Stimulated activated CD4-positive, alpha-beta T cell treated with anti-CD3 and anti-CD28 coated beads, Interleukin-2, amount 100 ng/mL, for 24 hours (primary cell): ENCODE data around the gene GMDS.

Experiments used
- DNase-seq, 2 donors: peaks; one replicate each; pipeline ENCODE4 v3.0.0-alpha.2; 2020

Gene GMDS

DNA sequence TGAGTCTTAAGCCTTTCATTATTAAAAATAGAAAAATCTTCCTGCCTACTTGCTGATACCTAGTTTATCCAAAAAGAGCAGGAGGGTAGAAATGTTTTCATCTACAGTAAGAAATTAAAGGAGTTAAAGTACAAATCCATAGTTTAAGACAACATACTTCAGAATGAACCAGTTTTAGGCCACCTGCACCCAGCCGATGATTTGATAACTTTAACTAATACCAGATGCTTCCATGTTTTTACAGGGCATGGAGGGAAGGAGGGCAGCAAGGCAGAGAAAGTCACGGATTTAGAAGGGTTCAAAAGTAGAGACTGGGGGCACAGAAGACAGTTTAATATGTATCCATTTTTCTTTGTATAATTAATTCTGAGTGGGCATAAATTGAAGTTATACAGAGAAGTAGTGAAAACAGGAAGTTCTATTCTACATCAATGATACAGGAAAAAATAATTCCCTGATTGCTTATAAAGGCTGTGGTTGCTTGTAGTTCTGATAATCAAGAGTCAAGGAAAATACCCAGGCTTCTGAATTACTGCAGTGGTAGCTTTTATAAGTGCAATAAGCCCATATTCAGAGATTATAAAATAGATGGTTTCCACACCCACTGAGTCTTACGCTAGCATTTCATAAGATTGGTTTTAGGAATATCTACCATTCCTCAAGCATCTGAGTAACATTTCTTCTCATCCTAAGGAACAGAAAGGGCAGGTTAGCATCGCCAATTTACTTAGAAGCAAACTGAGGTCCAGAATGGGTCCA is 72.0 kb downstream of the GMDS start:
- DNase-seq: no peak

DNA sequence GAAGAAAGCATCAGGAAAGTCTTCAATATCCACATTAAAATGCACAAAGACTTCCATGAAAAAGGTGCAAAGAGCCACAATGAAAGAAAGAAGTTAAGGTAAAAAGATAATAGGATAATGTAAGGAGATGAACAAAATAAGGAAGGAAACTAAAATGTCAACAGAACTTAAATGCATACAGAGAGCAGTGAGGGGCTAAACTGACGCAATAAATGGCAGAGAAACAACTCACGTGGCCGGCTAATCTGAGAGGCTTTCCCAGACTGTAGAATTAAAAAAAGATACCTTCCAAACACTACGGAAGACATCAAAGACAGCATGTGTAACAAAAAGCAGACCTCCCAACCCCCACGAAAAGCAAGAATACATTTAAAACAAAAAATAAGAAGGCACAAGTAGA is 73.7 kb downstream of the GMDS start:
- no peak for DNase-seq

DNA sequence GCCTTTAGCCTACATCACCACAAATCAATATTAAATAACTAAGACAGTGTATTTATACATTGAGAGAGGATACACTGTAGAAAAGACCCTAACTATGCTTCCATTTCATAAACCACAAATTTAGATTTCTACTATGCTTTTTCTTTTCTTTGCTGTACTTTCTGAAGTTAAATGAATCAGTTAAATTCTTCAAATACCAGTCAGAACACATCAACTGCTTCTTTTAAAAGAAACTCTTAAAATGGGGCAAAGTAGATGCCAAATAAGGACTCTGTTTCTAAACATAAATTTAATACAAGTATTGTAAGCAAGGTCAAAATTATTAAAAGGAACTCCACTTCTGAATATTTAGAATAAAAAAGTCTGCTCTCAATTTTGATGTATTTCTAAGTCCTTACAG is 76.9 kb downstream of the GMDS start:
- DNase-seq: no peak

DNA sequence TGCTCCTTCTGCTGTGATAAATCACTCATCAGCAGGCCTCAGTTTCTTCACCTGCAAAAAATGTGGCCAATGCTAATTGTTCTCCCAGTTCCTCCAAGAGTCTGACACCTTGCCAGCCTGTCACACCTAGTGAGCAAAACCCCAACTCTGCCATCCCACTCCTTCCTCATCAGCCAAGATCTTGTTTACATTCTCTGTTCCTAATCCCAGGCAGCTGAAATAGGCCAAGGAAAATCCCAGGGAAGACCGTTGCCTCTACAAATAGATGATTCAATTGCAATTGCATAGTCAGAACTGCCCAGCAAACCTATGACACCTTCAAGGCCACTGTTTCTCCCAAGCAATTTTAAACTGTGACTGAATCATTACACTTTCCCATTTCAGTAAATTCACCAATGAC is 78.7 kb downstream of the GMDS start:
- DNase-seq: no peak

DNA sequence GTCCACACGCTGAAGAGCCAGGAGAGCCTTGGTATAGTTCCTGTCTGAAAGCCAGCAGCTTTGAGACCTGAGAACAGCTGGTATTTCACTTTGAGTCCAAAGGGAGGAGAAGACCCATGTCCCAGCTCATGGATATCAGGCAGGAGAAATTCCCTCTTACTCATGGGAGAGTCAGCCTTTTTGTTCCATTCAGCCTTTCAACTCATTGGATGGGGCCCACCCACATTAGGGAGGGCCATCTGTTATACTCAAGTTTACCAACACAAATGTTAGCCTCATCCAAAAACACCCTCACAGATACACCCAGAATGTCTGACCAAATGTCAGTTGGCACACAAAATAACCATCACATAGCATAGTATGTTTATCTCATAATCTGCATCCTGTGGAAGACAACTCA is 80.1 kb downstream of the GMDS start:
- DNase-seq: no peak

DNA sequence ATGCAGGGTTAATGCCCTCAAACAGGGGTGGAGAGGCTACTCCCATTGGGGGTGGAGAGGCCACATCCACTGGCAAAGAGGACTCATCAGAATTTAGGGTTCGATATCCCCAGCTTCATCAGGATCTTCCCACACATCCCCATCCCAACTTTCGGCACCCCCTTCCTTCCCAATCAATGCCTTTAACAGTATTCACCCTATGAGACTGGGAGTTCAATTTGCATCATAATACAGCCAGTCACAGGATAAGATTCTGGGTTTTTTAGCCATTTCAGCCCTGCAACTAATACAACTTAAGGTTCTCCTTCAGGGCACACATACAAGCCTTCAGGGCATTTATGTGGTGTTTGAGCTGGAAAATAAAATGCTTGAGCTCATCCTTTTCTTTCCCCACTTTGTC is 80.9 kb downstream of the GMDS start:
- no peak for DNase-seq

DNA sequence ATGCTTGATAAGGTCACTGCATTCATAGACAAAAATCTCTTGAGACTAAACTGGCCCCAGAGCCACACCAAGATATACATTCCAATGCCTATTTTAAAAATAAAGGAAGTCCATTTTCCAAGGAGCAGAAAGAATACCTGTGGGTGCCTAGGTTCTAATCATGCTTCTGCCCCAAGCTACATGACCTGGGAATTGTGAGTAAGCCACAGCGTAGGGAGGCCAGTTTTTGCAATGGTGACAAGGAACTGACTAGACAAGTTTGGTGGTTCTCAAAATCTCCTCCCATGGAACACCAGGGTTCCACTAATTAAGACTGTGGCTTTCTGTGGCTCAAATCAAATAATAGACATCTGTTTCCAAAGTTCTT is 83.3 kb downstream of the GMDS start:
- DNase-seq: no peak

DNA sequence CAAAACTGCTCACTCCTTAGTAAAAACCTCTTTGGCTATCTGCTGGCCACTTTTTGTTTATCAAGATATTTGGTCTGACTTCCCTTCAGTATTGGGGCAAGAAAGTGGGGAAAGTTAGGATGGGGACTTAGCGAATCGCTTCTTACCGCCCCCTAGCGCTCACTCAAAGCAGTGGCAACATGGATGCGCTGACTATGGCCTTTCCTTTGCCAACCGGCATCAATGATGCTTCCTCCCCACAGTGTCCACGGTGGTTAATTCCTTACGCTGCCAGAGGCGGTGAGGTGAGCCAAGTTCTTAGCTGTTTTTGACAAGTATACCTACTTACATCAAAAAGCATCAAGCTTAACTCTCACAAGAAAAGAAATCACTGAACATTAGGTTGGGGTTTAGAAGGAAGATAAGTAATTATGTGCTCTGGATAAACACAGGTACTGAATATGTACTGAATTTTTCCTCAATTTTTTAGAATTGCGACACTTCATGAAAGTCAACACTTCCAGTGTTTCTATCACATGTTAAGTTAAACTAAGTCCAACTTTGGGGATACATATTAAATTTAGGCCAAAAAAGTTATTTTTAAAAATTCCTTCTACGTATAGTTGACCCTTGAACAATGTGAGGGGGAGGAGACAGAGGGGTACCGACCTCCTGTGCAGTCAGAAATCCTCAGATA is 86.7 kb downstream of the GMDS start:
- DNase-seq: no peak

DNA sequence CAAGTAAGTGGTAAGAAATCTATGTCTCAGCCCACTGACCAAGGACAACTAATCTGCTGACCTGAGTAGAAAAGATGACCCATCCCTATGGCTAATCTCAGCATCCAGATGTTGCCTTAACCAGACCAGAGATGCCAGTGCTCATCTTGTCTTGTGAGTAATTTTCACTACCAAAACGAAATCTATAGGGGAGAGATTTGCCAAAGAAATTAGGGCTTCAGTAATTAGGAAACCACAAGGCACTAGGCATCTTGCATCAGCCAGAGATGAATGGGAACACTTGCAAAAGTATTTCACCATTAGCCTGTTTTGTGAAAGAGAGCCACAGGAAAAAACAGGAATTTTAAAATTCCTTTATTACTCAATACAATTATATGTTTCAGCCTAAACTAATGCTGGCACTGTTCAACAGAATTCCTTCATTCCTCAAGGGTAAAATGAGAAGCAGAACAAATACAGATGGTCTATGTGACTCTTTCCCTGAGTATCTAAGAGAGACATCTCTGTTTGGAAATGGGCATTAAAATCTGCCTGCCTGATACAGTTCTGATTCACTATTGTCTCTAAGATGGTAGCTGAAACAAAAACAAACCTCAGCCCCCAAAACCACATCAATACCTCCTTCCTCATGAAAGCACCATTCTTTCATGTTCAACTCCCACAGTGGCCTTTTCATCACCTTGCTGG is 87.8 kb downstream of the GMDS start:
- peak in 1 of 2 donors; percentile 23 for DNase-seq

DNA sequence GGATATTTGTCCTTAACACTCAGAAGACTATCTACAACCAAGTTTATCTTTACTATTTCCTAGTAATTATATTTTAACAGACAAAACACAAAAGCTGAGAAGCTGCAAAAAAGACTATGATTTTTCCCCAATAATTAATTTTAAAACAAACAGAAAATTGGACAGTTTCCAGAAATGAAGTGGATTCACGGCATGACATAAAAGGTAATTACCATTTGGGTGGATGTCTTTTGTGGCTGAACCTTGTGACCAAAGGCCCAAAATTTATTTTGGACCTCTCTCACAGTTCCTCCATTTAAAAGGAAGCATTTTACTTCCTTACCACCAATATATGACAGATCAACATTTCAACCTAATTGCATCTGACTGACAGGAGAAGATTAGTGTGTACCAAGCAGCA is 90.2 kb downstream of the GMDS start:
- DNase-seq: no peak

DNA sequence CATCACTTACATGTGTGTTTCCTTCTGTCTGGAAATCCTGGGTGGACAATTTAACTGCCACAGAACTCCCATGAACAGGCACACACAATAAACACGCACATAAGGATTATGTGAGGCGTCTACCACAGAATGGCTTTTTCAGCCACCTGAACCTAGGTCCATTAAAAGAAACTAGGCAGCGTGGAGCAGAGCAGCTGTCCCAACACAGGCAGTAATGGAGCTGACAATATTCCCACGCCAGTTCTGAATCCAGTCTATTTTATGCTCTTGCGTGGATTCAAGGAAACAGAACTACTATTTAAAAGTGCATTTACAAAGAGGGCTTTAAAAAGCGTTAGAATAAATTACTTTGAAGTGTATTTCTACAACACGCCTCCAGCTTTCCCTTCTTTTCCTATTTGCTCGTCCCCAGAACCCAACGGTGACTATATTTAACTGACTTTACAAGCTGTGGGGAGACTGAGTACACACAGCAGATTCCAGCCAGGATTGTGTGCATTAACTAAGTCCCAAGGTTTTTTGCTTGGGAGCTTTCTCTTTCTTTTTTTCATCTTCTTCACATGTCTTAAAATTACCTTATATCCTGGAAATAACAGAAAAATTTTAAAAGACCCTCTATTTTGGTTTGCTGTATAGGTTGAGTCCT is 95.9 kb downstream of the GMDS start:
- DNase-seq: no peak

DNA sequence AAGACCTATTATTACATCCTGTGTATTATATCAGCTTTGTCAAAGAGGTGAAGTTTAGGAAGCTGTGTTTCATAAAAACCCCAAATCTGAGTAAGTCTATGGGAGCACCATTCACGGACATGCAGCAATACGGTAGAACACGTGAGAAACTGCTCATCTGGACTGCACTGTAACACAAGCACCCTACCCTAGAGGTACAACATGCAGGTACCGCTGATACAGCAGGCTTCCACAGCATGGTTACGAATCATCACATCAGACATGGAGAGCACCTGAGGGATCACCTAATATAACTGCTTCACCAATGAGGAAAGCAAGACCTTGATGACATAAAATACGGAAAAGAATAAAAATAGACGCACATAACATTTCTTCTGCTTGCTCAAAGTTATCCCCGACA is 96.7 kb downstream of the GMDS start:
- no peak for DNase-seq

DNA sequence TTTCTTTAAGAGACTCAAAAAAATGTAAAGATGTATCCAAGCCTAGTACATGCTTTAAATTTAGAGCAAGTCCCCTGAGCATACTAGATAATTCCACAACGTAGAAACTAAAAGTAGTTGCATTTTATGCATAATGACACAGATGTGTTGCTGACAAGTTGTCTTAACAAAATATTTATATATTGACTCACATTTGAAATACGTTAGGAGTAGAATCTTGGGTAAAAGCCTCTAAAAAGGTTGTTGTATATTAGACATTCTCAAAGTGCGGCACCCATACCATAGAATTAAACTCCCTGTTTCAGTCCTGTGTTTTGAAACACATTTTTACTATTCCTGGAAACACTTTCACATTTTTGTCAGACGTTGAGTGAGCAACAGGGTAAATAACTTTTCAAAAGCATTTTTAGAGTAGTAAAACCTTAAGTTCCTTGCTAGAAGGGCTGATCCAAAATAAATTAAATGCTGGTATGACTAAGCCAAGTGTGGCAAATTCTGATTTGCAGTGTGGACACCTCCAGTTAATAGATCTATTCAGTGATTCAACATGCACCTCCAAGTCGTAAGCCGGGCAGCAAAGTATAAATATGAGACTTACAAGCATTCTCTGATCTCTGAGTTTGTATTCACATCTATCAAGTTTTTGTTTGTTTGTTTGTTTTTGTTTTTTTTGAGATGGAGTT is 97.5 kb downstream of the GMDS start:
- DNase-seq: no peak

DNA sequence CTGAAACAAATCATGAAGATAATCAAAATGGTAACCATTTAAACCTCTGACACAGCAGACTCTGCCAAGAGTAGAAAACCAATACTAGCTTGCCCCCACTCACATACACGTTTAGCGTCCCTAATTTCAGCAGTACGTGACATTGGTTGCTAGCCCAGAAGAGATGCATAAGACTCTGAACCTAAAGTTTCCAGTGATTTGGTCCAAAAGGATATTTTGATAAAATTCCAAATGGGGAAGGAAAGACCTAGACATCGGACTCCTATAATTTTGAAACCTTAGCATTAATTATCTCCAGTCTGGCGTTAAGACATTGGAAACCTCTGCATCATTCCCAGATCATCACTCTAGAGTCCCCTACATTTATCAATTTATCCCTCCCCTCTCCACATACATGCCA is 98.1 kb downstream of the GMDS start:
- DNase-seq: no peak

DNA sequence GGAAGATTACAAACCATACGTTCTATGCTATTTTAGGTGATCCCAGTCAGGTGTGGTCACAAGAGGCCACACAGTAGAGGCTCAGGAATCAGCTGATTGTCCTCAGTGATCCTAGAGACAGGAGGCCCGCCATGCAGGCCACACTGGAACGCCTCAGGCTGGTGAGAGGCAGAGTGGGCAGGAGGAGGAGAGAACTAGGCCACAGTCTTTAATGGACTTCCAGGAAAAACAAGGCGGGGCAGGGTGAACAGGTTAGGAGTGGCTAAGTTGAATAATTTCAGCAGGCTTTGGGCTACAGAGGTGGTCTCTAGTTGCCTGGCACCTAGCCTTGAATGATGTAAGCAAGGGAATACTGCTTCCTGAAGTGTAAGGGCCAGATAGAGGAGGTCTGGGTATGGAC is 101.2 kb downstream of the GMDS start:
- no peak for DNase-seq

DNA sequence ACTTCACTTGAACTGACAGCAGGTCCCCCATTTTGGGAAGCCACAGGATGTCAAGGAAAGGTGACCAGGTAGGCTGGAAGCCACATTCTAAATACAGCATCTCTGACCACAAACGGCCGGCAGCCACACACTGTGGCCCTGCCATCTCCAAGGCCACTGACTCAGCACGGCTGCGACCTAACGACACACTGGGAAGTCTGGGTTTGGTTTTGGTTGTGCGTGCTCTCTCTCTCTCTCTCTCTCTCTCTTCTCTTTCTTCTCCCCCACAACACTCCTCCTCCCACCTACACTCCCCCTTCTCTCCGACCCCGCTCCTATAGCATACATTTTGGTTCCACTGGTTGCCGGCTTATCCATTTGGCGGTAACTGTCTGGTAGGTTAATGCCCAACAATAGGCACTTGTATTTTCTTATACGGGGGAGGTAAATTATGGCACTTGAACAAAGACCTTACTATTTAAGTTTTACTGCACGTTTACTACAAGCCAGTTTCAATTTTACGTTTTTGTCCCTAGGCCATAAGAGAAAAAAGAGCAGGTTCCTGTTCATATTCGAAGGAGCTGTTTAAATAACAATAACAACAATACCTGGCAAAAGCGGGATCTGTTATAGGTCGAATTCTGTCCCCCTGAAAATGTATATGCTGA is 103.6 kb downstream of the GMDS start:
- DNase-seq: no peak

DNA sequence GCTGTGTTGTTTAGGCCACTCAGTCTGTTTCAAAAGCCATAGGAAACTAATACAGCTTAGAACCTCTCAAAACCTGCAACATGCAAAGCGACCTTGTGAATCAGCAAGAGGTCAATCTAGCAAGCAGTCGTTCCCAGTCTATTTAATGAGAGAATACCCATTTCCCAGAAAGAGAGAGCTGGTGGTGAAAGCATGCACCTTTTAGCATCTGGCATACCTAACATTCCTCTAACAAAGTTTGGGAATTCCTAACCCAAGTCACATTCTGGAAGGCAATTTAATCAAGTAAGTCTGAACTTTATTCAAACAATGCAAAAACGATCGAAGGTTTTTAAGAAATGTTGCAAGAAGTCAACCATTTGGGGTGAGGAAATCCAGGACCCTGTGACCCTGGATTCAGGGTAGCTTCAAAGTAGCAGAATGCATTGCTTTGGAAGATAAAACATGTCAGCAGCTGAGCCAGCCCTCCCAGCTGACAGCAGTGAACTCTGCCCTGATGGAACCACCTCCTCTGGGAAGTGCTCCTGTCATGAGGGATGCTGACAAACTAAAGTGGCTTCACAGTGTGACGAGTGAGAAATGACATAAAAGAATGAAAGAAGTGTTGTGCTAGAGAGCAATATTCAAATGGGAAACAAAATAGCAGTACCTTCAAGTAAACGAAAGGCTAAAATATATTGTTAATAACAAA is 104.8 kb downstream of the GMDS start:
- DNase-seq: no peak

DNA sequence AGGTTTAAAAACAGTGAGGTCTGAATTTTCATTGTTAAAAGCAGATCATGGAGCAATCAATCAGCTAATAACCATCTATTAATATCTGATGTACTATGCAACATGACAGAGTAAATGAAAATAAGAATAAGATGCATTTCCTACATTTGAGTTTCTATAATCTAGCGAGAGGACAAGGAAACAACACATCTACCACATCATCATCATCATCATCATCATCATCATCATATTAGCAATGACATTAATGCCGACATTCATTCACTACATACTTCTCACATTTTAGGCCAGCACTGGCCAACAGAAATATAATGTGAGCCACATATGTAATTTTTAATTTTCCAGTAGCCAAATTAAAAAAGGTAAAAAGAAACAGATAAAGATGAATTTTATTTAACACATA is 110.0 kb downstream of the GMDS start:
- DNase-seq: no peak

DNA sequence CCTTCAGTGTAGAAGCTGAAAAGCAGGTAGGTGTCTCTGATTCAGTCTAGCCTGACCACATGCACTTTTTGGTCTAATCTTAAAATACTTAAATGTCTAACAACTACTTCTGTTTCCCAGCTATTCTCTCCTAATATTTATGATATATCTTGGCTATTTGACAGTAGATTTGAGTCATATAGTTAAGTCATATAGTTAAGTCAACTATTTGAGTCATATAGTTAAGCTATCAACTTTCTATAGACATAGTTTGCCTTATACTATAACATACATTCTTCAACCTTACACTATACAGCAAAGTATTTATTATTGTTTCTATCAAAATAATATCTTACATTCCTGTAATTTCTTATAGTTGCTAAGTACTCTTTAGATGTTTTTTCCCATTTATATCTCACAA is 110.9 kb downstream of the GMDS start:
- DNase-seq: no peak

DNA sequence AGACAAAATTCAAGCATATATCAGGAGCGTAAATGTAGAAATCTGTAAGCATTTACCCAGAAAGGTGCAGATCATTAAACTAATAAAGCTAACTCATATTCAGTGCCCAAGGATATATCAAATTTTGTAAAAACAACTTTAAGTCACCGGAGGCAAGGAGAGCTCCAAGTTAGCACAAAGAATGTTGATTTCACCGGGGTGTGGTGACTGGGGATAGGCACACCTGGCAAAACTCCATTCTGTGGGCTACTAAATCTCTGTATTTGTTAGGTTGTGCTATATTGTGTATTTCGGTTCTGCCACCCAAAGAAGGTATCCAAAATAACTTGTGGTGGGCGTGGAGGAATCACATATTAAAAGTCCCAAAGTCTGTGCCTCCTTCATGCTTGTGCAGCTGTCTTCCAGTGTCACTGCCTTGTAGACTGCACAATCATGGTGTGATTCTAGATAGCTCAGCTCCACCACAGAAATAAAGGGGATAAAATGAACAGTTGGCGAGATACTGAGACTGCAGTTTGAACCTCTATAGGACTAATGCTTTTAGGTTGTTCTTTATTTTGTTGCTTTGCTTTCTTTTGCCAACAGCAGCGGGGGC is 111.6 kb downstream of the GMDS start:
- no peak for DNase-seq

DNA sequence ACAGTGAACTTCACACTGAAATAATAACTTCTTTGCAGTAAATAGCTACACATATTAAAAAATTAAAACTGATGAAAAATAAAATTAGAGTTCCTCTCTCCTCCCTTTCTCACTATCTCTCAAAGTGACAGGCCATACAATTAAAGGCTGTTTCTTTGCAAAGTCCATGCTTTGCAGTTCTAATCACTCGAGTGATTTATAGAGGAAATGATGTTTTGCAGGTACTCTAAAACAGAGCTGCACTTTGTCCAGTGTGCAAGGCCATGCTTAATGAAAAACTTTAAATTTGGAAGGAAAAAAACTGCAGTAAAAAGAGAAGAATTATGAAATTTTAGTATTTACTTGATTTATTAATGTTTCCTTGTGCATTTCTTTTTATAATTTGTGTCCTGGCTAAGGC is 112.5 kb downstream of the GMDS start:
- DNase-seq: no peak

DNA sequence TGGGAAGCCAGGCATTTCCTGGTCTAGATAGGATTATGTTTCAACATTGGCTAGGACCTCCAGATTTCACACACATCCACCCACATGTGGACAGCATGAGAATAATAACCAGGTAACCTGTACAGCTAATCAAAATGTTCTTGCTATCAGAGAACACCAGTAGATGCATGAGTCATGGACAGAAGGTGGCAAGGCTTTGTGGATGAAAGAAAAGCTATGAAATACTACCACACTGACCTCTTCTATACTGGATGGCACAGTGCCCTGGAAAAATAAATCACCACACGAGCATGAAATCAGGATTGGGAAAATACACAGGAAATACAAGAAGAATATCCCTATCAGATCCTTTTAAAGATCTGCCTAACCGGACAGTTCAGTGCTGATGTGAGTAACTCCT is 113.0 kb downstream of the GMDS start:
- DNase-seq: no peak
